Mesenchymal stem cell (in vitro differentiated cells and primary cell): ENCODE measurements around the gene EYA4.

Experiments used
- DNase-seq: peaks from one replicate; pipeline ENCODE4 v3.0.0-alpha.2; 2013
- H2AFZ ChIP-seq: one replicate; pipeline ENCODE4 v1.6.1; 2013; ENCODE audit warnings: low read depth, mild to moderate bottlenecking, control low read depth, inconsistent platforms, low read length, moderate library complexity
- H2AK5ac ChIP-seq: 2 replicates; pipeline ENCODE4 v1.6.1; 2013; ENCODE audit warnings: low read length, moderate library complexity, mild to moderate bottlenecking, inconsistent platforms; ENCODE audit not compliant: severe bottlenecking
- H2BK120ac ChIP-seq: one replicate; pipeline ENCODE4 v1.6.1; 2013; ENCODE audit warnings: low read depth, mild to moderate bottlenecking, inconsistent platforms, low read length, moderate library complexity
- H2BK12ac ChIP-seq, 2 experiments: one replicate each; pipeline ENCODE4 v1.6.1; 2013; ENCODE audit warnings: inconsistent platforms in 2 of 2, low read length in 2 of 2, mild to moderate bottlenecking in 2 of 2, moderate library complexity in 2 of 2, control low read depth in 1 of 2
- H2BK15ac ChIP-seq: one replicate; pipeline ENCODE4 v1.6.1; 2013; ENCODE audit warnings: mild to moderate bottlenecking, low read depth, inconsistent platforms; ENCODE audit not compliant: poor library complexity, severe bottlenecking
- H2BK5ac ChIP-seq: 2 replicates; pipeline ENCODE4 v1.6.1; 2013; ENCODE audit warnings: low read depth, mild to moderate bottlenecking, low read length, control low read depth, inconsistent platforms; ENCODE audit not compliant: poor library complexity, severe bottlenecking
- H3K14ac ChIP-seq, 2 experiments: one replicate each; pipeline ENCODE4 v1.6.1; 2013; ENCODE audit warnings: inconsistent platforms in 2 of 2, low read length in 2 of 2, control low read depth in 1 of 2, mild to moderate bottlenecking in 1 of 2, moderate library complexity in 1 of 2
- H3K18ac ChIP-seq, 2 experiments: one replicate each; pipeline ENCODE4 v1.6.1; 2013; ENCODE audit warnings: inconsistent platforms in 2 of 2, low read length in 2 of 2, control low read depth in 1 of 2, low read depth in 1 of 2, mild to moderate bottlenecking in 1 of 2
- H3K23ac ChIP-seq, 2 experiments: one replicate each; pipeline ENCODE4 v1.6.1; 2013; ENCODE audit warnings: inconsistent platforms in 2 of 2, low read length in 2 of 2, mild to moderate bottlenecking in 2 of 2, moderate library complexity in 2 of 2, control low read depth in 1 of 2
- H3K27ac ChIP-seq: 2 replicates; pipeline ENCODE4 v1.5.1; 2013; ENCODE audit warnings: mild to moderate bottlenecking, moderate library complexity, low read length, control low read depth, inconsistent platforms; ENCODE audit not compliant: poor library complexity, severe bottlenecking
- H3K27me3 ChIP-seq, 2 experiments: 2 replicates each; pipeline versions ENCODE4 v1.6.1 to v1.7.0; 2013; ENCODE audit warnings: low read length in 2 of 2, mild to moderate bottlenecking in 2 of 2, moderate library complexity in 2 of 2, control low read depth in 1 of 2, inconsistent platforms in 1 of 2; ENCODE audit not compliant: control insufficient read depth in 1 of 2, insufficient read depth in 1 of 2
- H3K36me3 ChIP-seq, 2 experiments: 2 replicates each; pipeline versions ENCODE4 v1.6.1 to v1.7.0; 2013; ENCODE audit warnings: low read length in 2 of 2, control low read depth in 1 of 2, inconsistent platforms in 1 of 2, low read depth in 1 of 2, mild to moderate bottlenecking in 1 of 2; ENCODE audit not compliant: insufficient read depth in 2 of 2, control insufficient read depth in 1 of 2
- H3K4ac ChIP-seq, 2 experiments: one replicate each; pipeline ENCODE4 v1.6.1; 2013; ENCODE audit warnings: inconsistent platforms in 2 of 2, low read length in 2 of 2, mild to moderate bottlenecking in 2 of 2, moderate library complexity in 2 of 2, control low read depth in 1 of 2, low read depth in 1 of 2
- H3K4me1 ChIP-seq: 2 replicates; pipeline ENCODE4 v1.6.1; 2013; ENCODE audit warnings: low read depth, low read length, control low read depth; ENCODE audit not compliant: control insufficient read depth, insufficient read depth
- H3K4me2 ChIP-seq: 2 replicates; pipeline ENCODE4 v1.6.1; 2013; ENCODE audit warnings: low read length, mild to moderate bottlenecking, inconsistent platforms; ENCODE audit not compliant: poor library complexity, severe bottlenecking
- H3K4me3 ChIP-seq, 2 experiments: 2 replicates each; pipeline versions ENCODE4 v1.5.1 to v1.7.0; 2013; ENCODE audit warnings: low read length in 2 of 2, mild to moderate bottlenecking in 2 of 2, control low read depth in 1 of 2, low read depth in 1 of 2; ENCODE audit not compliant: insufficient read depth in 1 of 2
- H3K79me1 ChIP-seq: replicated peaks from 2 replicates; pipeline ENCODE4 v1.6.1; 2013; ENCODE audit warnings: mild to moderate bottlenecking, control low read depth, low read length, inconsistent platforms; ENCODE audit not compliant: poor library complexity, severe bottlenecking
- H3K9ac ChIP-seq: 2 replicates; pipeline ENCODE4 v1.7.0; 2013; ENCODE audit warnings: mild to moderate bottlenecking, low read length, moderate library complexity
- H3K9me3 ChIP-seq: 2 replicates; pipeline ENCODE4 v1.7.0; 2013; ENCODE audit warnings: mild to moderate bottlenecking, low read length; ENCODE audit not compliant: control insufficient read depth
- H4K8ac ChIP-seq: one replicate; pipeline ENCODE4 v1.6.1; 2013; ENCODE audit warnings: inconsistent platforms, mild to moderate bottlenecking, low read length, moderate library complexity
- H4K91ac ChIP-seq: one replicate; pipeline ENCODE4 v1.6.1; 2013; ENCODE audit warnings: mild to moderate bottlenecking, low read length, inconsistent platforms
- WGBS: methylation state at CpG from one replicate; pipeline ENCODE4 v1.1.7; 2013; ENCODE audit warnings: mixed read lengths; 5-methylcytosine and 5-hydroxymethylcytosine counted together

Gene EYA4

DNA sequence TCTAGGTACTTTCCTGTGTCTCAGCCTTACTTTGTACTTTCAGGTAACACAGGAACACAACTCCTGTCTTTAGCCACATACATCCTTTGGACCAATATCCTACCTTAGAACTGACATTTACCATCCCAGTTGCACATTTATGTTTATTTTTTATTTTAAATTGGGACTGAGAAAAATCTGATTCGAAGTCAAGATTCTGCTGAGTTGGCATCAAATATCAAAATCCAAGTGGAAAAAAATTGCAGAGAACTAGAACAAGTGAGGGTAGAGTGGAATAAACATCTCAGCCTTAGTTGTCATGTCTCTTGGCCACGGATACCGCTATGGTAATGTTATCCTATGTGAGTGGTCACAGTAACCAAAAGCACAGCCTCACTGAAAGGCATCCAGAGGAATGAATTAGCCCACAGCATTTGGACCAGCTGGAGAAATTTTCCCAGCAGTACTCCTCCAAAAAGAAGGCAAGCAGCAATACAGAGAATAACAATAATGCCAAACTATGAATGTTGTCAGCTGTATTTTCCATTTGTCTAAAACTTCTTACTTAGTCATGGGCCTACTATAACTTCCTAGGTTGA is 17.6 kb upstream of the EYA4 start:
- Histone ChIP-seq H2BK15ac (no peak overlapping the region), H3K79me1 (no peaks in the 10 kb centered on the region), H2AFZ (no peak overlapping the region), H3K9ac (no peak overlapping the region), H3K23ac (no peak overlapping the region), H3K4me1 (no peaks in the 10 kb centered on the region), H4K91ac (no peak overlapping the region), H3K14ac (no peak overlapping the region), H2BK12ac (no peak overlapping the region), H4K8ac (no peak overlapping the region), H3K27ac (no peak overlapping the region), H2BK120ac (no peak overlapping the region), H3K27me3 (no peaks in the 10 kb centered on the region), H3K9me3 (no peaks in the 10 kb centered on the region), H3K36me3 (no peaks in the 10 kb centered on the region), H3K4me3 (no peak overlapping the region), H2AK5ac (no peak overlapping the region), H2BK5ac (no peak overlapping the region), H3K18ac (no peak overlapping the region), H3K4ac (no peak overlapping the region), H3K4me2 (no peak overlapping the region)
- WGBS: 85% methylated on average over 3 of the region's 3 CpGs
- DNase-seq: no peak

DNA sequence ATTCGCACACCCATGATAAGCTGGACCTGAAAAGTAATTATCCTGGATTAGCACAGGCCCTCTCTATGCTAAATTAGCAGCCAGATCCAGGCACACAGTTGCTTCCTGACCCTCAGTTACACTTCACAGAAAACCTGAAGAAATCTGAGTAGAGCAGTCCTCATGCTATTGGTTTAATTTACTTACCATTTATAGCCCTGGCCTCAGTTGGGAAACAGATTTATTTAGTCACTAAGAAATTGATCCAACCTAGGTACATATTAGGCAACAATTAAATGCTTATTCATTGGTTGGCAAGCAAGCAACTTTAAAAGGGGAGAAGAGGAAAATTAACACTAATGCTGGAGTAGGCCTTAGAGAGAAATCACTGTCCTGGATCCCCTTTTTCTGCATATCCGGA is 15.6 kb upstream of the EYA4 start:
- no peaks in the 10 kb centered on the region for H3K9me3 ChIP-seq
- DNase-seq: no peak
- no peak overlapping the region for H2BK120ac ChIP-seq
- no peaks in the 10 kb centered on the region for H3K4me1 ChIP-seq
- no peaks in the 10 kb centered on the region for H3K79me1 ChIP-seq
- H2BK15ac ChIP-seq: no peak overlapping the region
- no peak overlapping the region for H2BK5ac ChIP-seq
- H2AK5ac ChIP-seq: no peak overlapping the region
- no peak overlapping the region for H3K23ac ChIP-seq
- 93% methylated on average over 2 of the region's 2 CpGs for WGBS
- H3K18ac ChIP-seq: no peak overlapping the region
- no peak overlapping the region for H3K4me2 ChIP-seq
- H2AFZ ChIP-seq: no peak overlapping the region
- H2BK12ac ChIP-seq: no peak overlapping the region
- H3K27ac ChIP-seq: no peak overlapping the region
- no peak overlapping the region for H3K14ac ChIP-seq
- H4K8ac ChIP-seq: no peak overlapping the region
- no peaks in the 10 kb centered on the region for H3K36me3 ChIP-seq
- no peak overlapping the region for H3K4ac ChIP-seq
- peaks cover 0 to 3% of the 10 kb centered on the region in 2 experiments for H3K27me3 ChIP-seq
- H4K91ac ChIP-seq: no peak overlapping the region
- H3K4me3 ChIP-seq: no peak overlapping the region
- H3K9ac ChIP-seq: no peak overlapping the region

- H3K27ac ChIP-seq: no peak overlapping the region
- no peaks in the 10 kb centered on the region for H3K9me3 ChIP-seq
- no peak for DNase-seq
- no peak overlapping the region for H2BK120ac ChIP-seq
- H3K9ac ChIP-seq: no peak overlapping the region
- H3K18ac ChIP-seq: no peak overlapping the region
- no peak overlapping the region for H2BK5ac ChIP-seq
- no peak overlapping the region for H3K14ac ChIP-seq
- no peak overlapping the region for H2BK15ac ChIP-seq
- H2AFZ ChIP-seq: no peak overlapping the region
- H3K79me1 ChIP-seq: no peaks in the 10 kb centered on the region
- H4K91ac ChIP-seq: no peak overlapping the region
- no peak overlapping the region for H3K4ac ChIP-seq
- peaks cover 0 to 7% of the 10 kb centered on the region in 2 experiments for H3K27me3 ChIP-seq
- H2BK12ac ChIP-seq: no peak overlapping the region
- no peaks in the 10 kb centered on the region for H3K4me1 ChIP-seq
- H4K8ac ChIP-seq: no peak overlapping the region
- H3K4me3 ChIP-seq: no peak overlapping the region
- no peak overlapping the region for H3K4me2 ChIP-seq
- no peak overlapping the region for H2AK5ac ChIP-seq
- H3K23ac ChIP-seq: no peak overlapping the region
- no peaks in the 10 kb centered on the region for H3K36me3 ChIP-seq
Observed at GRCh38 chr6:133227344-133227743, 13.8 kb upstream of the EYA4 start.

GRCh38 chr6:133230052-133230451 is 11.1 kb upstream of the EYA4 start:
- WGBS: no CpG with 5 or more reads among the region's 1 CpG
- Histone ChIP-seq H3K4ac (no peak overlapping the region), H3K14ac (no peak overlapping the region), H4K91ac (no peak overlapping the region), H2BK120ac (no peak overlapping the region), H3K4me2 (no peak overlapping the region), H3K9me3 (no peaks in the 10 kb centered on the region), H3K79me1 (no peaks in the 10 kb centered on the region), H2AK5ac (no peak overlapping the region), H3K4me3 (no peak overlapping the region), H2BK12ac (no peak overlapping the region), H2BK5ac (no peak overlapping the region), H3K4me1 (no peaks in the 10 kb centered on the region), H3K27me3 (peaks cover 0 to 14% of the 10 kb centered on the region in 2 experiments), H3K18ac (no peak overlapping the region), H2BK15ac (no peak overlapping the region), H2AFZ (no peak overlapping the region), H3K36me3 (no peaks in the 10 kb centered on the region), H3K23ac (no peak overlapping the region), H3K9ac (no peak overlapping the region), H3K27ac (no peak overlapping the region), H4K8ac (no peak overlapping the region)
- DNase-seq: no peak
